GM18520 (cell line): ENCODE measurements around the gene ICAM2.

Experiments used
- ATAC-seq: cut with Tn5 transposase; IDR thresholded peaks from one replicate; pipeline ENCODE4 v1.9.1; 2021; ENCODE audit not compliant: unreplicated experiment

ICAM2 gene

GRCh38 chr17:63978272-63979200, 41.9 kb downstream of the ICAM2 start:
- no peak for ATAC-seq

GRCh38 chr17:63976702-63977101, 43.7 kb downstream of the ICAM2 start:
- no peak for ATAC-seq

GRCh38 chr17:63975541-63976092, 44.8 kb downstream of the ICAM2 start:
- no peak for ATAC-seq

- ATAC-seq, result no peak
Measured at GRCh38 chr17:63974594-63975192, 45.7 kb downstream of the ICAM2 start.

GRCh38 chr17:63973930-63974593, 46.4 kb downstream of the ICAM2 start:
- no peak for ATAC-seq

GRCh38 chr17:63973247-63973646, 47.2 kb downstream of the ICAM2 start:
- no peak for ATAC-seq

- ATAC-seq, result no peak
Measured at GRCh38 chr17:63972796-63973195, 47.6 kb downstream of the ICAM2 start, which contains the start of gene SCN4A. SCN4A (minus strand) TSS chr17:63972918; CDS start chr17:63972841, 77 bp downstream.

GRCh38 chr17:63969278-63969677, 51.2 kb downstream of the ICAM2 start:
- no peak for ATAC-seq

GRCh38 chr17:63967953-63968352, 52.5 kb downstream of the ICAM2 start:
- ATAC-seq, result no peak

- no peak for ATAC-seq
Measured at GRCh38 chr17:63966646-63967264, 53.7 kb downstream of the ICAM2 start.

- ATAC-seq, result no peak
Measured at GRCh38 chr17:63963123-63963522, 57.3 kb downstream of the ICAM2 start.

GRCh38 chr17:63962298-63962744, 58.1 kb downstream of the ICAM2 start:
- ATAC-seq, result no peak

GRCh38 chr17:63961355-63962212, 58.8 kb downstream of the ICAM2 start:
- ATAC-seq, result no peak

- no peak for ATAC-seq
Measured at GRCh38 chr17:63960430-63960829, 60.0 kb downstream of the ICAM2 start.

- no peak for ATAC-seq
Measured at GRCh38 chr17:63960006-63960405, 60.4 kb downstream of the ICAM2 start.

GRCh38 chr17:63956296-63956920, 64.0 kb downstream of the ICAM2 start:
- ATAC-seq, result no peak

- ATAC-seq, result no peak
Measured at GRCh38 chr17:63955791-63956190, 64.6 kb downstream of the ICAM2 start.

GRCh38 chr17:63955232-63955631, 65.2 kb downstream of the ICAM2 start:
- no peak for ATAC-seq

- ATAC-seq, result no peak
Measured at GRCh38 chr17:63954402-63955063, 65.9 kb downstream of the ICAM2 start.
